GM11168 (cell line): ENCODE results near the gene USP49.
"Not testable (repeated sequence)": the region's sequence is repeated elsewhere in the genome, so short reads cannot be mapped to it uniquely, and the experiment has no call there.

ENCODE experiments used
- in situ Hi-C: fragments of 300-500 bp; cut with MboI; formaldehyde crosslinking; loops from one replicate; pipeline ENCODE4 v1.12.0; 2022; ENCODE audit warnings: low sequenced_read_pairs; ENCODE audit not compliant: unreplicated experiment

Gene USP49

GRCh38 chr6:41818271-41819054 is 76.7 kb downstream of the USP49 start:
- in situ Hi-C loops: no loop called here

- in situ Hi-C loops: no loop called here
These were observed 79.6 kb downstream of the USP49 start for GRCh38 chr6:41815587-41815986.

DNA sequence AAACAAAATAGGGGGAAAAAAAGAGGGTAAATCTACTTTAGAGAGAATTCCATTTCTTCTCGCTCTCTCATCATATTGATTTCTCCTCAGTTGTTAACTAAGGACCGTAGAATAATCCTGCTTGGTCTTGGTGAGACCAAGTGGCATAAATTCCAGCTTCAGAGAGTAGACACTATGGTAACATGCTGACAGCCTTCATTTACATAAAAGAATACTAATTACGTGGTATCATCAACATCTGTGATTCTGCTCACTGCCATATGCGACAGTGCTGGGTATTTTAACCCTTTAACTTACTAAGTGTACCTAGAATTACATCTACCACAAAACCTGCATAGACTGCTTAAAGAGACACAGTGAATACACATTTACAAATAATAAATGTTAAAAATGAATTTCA is 80.5 kb downstream of the USP49 start:
- in situ Hi-C loops: no loop called here

DNA sequence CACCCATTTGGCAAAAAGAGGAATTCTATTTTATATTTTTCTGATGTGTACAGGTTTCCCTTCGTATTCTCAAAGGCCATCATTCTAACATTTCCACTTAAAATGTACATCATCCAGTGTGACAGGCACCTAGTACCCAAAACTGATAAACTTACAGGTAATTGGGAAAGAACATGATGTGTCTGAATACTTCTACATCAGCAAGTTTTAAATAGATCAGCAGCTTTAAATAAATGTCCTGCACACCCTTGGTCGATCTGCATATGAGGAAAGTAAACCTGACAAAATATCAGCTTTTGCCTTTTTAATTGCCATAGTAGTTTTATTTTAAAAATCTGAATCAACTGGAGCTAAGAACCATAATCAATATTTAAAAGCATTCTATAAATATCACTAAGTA is 81.2 kb downstream of the USP49 start:
- in situ Hi-C loops: no loop called here

DNA sequence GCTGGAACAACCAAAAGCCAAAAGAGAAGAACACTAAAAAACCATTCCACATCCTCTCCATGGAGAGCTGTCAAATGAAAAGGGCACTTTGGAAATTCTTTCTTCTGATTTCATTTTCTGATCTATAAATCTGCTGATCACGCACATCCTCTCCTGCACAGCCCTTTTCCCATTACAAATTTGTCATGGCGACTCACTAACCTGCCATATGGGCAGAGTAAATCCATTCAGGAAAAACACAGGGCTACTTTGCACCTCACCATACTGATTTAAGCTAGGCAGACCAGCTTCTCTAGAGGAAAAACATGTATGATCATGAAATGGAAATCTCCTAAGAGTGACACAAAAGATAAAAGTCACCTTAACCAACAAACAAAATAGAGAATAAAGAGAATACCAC is 81.7 kb downstream of the USP49 start:
- in situ Hi-C loops: no loop called here

GRCh38 chr6:41811946-41812345 is 83.2 kb downstream of the USP49 start:
- in situ Hi-C loops: not testable (repeated sequence)

GRCh38 chr6:41811095-41811494 is 84.1 kb downstream of the USP49 start:
- in situ Hi-C loops: no loop called here

- in situ Hi-C loops: no loop called here
These were observed 89.1 kb downstream of the USP49 start for GRCh38 chr6:41805830-41806774.

DNA sequence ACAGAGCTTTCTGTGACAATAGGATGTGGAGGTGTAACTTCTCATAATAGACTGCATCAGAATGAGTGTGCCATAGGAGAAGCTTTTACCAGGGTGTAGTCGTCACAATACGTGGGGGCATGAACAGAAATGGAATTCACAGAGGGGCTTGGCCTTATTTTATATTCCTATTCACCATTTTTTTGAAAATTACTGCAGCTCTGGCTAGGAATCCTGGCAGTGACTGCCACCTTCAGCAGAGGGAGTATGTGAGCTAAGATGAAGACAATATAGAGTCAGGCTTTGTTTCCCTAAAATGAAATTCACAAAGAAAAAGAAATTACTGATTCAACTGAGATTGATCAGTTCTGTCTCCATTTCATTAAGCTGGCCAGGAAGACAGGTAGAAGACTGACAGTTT is 93.8 kb downstream of the USP49 start:
- in situ Hi-C loops: no loop called here

- in situ Hi-C loops: no loop called here
These were observed 95.6 kb downstream of the USP49 start for GRCh38 chr6:41799559-41799911.

DNA sequence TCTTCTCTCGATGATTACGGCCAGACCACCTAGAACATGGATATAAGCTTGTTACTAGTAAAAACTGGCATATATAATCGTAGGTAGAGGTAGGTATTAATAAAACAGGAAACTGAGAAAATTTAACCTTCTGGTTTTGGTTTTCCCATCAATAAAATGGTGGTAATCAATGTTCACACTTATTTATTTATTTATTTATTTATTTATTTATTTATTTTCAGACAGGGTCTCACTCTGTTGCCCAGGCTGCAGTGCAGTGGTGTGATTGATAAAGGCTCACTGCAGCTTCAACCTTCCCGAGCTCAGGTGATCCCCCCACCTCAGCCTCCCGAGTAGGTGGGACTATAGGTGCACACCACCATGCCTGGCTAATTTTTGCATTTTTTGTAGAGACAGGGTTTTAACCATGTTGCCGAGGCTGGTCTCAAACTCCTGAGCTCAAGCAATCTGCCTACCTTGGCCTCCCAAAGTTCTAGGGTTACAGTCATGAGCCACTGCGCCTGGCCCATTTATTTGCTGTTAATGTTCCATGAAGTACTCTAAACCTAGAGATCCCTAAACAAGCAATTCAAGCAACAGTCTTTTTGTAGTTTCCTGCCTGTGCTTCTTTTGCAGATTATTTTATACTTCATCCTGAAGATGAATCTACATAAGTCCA is 96.1 kb downstream of the USP49 start:
- in situ Hi-C loops: no loop called here

DNA sequence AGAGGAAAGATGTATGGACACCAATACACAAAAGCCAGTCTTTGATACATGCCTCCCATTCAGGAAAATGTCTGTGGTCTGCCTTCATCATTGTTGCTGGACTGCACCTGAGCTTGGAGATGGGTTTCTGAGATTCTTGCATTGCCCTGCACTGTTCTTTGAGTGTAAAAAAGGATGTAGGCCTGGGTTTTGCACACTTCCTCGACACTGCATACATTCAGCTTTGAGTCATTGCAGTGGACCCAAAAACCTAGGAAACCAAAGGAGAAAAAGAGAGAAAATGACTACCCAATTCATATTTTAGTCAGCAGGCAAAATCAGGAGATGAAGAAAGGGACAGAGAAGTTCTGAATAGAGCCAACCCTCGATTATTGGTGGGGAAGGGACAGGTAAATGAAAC is 98.7 kb downstream of the USP49 start:
- in situ Hi-C loops: no loop called here

GRCh38 chr6:41791984-41792383 is 103.2 kb downstream of the USP49 start:
- in situ Hi-C loops: no loop called here

DNA sequence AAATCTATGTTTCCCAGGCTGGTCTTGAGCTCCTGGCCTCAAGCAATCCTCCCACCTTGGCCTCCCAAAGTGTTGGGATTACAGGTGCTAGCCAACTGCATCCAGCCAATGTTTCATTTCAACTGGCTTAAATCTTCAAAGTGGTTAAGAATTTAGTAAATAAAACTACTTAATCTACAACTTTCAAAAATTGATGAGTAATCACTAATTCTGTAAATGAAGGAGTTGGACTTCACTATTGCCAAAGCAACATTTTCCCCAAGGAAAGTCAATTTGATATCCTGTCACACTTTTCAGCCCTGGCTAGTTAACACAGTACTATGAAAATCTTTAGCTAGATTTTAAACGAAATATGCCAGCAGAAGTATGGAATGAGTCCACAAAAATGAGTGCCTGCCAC is 103.9 kb downstream of the USP49 start:
- in situ Hi-C loops: no loop called here

DNA sequence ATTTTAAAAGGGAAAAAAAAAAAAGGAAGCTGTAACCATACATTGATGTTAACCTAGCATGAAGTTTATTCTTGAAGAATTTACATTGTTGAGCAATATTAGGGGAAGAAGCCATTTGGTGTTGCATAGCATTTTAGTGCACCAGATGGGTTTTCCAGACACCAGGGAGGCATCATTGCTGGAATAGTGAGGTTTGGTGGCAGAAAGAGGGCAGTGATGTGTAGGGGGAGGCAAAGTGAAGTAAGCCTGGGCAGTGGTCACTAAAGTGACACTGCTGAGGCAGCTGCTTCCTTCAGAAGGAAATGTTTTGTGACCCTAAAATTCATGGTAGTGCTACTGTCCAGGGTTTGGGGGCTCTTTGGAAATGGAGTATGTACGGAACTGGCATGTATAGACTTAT is 105.1 kb downstream of the USP49 start:
- in situ Hi-C loops: no loop called here

DNA sequence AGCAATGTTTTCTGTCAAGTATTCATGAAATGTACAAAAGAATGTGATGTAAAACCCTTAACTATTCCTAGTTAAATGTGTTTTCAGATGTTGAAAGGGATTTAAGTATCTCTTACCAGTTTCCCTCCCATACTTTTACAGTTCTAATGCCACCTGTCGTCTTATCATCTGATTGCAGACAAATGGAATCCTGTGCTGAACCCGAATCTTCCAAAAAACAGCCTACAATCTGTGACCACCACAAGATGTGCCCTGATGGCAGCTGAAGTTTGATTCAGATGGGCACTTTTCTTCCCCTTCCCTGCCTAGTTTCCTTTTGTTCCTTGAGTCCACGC is 105.8 kb downstream of the USP49 start:
- in situ Hi-C loops: no loop called here

GRCh38 chr6:41787219-41787917 is 107.8 kb downstream of the USP49 start, which contains the start of gene TOMM6:
TSS of gene TOMM6 (plus strand) at chr6:41787694. CDS start at chr6:41787698, 4 bp downstream.
- in situ Hi-C loops: no loop called here

DNA sequence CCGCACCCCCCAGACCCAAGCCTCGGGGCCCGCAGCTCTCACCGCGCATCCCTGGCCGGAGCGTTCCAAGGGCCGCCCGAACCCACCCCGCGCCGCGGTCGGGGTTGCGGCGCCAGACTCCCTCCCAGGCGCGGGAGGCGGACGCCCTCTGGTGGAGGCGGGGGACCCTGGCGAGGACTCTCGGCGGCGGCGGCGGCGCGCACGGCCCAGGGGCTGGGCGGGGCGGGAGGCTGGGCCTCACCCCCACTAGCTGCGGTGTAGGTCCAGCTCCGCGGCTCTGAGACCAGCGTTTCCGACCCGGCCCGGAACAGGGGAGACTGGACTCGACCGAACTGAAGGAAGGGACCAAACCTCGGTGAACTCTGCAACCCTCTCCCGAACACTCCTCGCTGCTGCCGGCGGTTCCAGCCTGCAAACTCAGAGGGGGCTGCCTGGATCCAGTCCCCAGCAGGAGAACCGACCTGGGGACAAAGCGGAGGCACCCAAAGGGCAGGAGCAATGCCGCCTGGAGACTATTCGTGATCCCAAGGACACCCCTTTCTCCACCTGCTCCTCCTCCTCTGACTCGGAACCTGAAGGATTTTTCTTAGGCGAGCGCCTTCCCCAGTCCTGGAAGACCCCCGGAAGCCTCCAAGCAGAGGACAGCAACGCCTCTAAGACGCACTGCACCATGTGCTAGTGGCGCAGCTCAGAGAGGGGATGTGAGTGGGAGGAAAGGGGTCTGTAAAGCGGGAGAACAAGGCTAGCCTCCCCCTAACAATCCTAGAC is 108.5 kb downstream of the USP49 start:
- in situ Hi-C loops: no loop called here

GRCh38 chr6:41785689-41786450 is 109.3 kb downstream of the USP49 start:
- in situ Hi-C loops: no loop called here
